Esophagus muscularis mucosa (tissue), 4 donors: ENCODE results near the gene PNRC2. TPM values are rescaled to one million over a fixed set of nuclear protein-coding genes. Genes with fewer than 3 reads are reported as not detected.

ENCODE experiments used
- DNase-seq: peaks from one replicate; pipeline ENCODE4 v3.0.0-alpha.2; 2017; ENCODE audit errors: extremely low spot score
- H3K27ac ChIP-seq, 4 donors: fragments of 200-600 bp; sonication (generic); replicated peaks in 1 of 4; 1 replicate in 3 of 4; 2 replicates in 1 of 4; pipeline ENCODE4 v1.5.1; 2016 to 2019; ENCODE audit warnings: mild to moderate bottlenecking in 1 of 4
- H3K27me3 ChIP-seq, 4 donors: fragments of 200-600 bp; sonication (generic); one replicate each; pipeline versions ENCODE4 v1.5.1 to v1.6.0; 2016 to 2019
- H3K36me3 ChIP-seq, 4 donors: fragments of 200-600 bp; sonication (generic); one replicate each; pipeline ENCODE4 v1.5.1; 2016 to 2019
- H3K4me1 ChIP-seq, 4 donors: fragments of 200-600 bp; sonication (generic); one replicate each; pipeline ENCODE4 v1.5.1; 2016 to 2019
- H3K4me3 ChIP-seq, 4 donors: fragments of 200-600 bp; sonication (generic); 1 replicate in 2 of 4; 2 replicates in 2 of 4; pipeline ENCODE4 v1.5.1; 2016 to 2019; ENCODE audit warnings: mild to moderate bottlenecking in 4 of 4, moderate library complexity in 1 of 4
- H3K9me3 ChIP-seq, 4 donors: fragments of 200-600 bp; sonication (generic); 1 replicate in 3 of 4; 2 replicates in 1 of 4; pipeline ENCODE4 v1.5.1; 2016 to 2019
- EP300 ChIP-seq: sonication (generic); formaldehyde crosslinking; IDR thresholded peaks from one replicate; pipeline ENCODE4 v1.6.1; 2017; ENCODE audit warnings: antibody characterized with exemption
- POLR2A ChIP-seq: fragments of 450-650 bp; IDR thresholded peaks from one replicate; pipeline ENCODE4 v1.6.1; 2017; ENCODE audit warnings: antibody characterized with exemption, moderate library complexity, mild to moderate bottlenecking, low read depth
- POLR2AphosphoS5 ChIP-seq, 2 donors: sonication (generic); formaldehyde crosslinking; IDR thresholded peaks; one replicate each; pipeline ENCODE4 v1.6.1; 2017; ENCODE audit warnings: antibody characterized with exemption in 2 of 2
- WGBS: methylation state at CpG from one replicate; pipeline ENCODE4 v1.1.5; 2018; 5-methylcytosine and 5-hydroxymethylcytosine counted together
- intact Hi-C: fragments of 100-400 bp; cut with DNase I; formaldehyde crosslinking; loops from one replicate; pipeline ENCODE4 v1.15.1; 2023
- total RNA-seq, 4 donors: library from RNA; depleted of rRNA; stranded (reverse); fragments of >200 nt; gene quantifications; one replicate each; pipeline versions ENCODE4 v1.1.0 to v1.2.1, GENCODE V29; 2016
- TF ChIP-seq, protein P1 (sequence below), 3 experiments: fragments of 200-600 bp in 2 of 3; fragments of 450-650 bp in 1 of 3; sonication (generic) in 2 of 3; IDR thresholded peaks; one replicate each; pipeline ENCODE4 v1.5.1; 2017 to 2019; ENCODE audit warnings: antibody characterized with exemption in 3 of 3, mild to moderate bottlenecking in 2 of 3, moderate library complexity in 1 of 3

The PNRC2 gene
- total RNA-seq, 4 donors from 2014 or later = 93.3 to 156 (median 138) TPM

DNA sequence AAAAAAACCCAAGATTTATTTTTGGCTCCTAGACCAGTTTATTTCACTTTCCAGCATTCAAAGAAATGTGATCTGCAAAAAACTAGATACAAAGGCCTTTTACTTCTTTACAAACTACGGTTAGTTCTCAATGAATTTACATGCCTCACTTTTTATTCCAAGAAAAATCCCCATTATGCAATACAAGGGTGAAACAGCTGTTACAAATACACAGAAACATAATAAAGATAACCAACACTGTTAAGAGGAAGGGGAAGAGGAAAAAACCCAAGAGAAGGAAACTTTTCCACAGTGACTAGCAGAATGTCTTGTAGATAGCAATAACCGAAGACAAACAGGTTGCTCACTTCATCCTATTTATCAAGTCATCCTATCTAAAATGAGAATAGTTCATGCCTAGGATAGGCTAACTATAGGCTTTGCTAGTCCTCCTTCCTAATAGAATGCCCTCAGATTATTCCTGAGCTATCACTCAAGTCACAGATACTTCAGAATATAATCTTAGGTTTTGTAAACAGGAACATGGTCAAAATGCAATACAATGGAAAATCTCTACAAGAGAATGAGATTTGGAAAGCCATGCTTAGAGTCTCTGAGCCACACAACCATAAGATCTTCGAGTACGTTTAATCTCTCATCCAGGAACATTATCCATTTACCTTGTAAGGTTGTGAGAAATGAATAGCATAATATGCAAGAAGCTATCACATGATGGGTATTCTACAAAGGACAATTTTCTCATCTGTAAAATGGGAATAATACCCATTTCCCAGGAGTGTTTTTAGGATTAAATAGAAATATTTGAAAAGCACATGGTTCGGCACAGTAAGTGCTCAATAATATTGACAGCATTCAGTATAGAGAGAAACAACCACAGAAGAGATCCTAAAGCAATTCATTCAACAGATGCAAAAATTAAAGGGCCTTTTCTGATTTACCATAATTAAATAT lies 5.4 kb downstream of the PNRC2 start:
- Histone ChIP-seq H3K9me3 (no peaks in the 10 kb centered on the region), H3K4me1 (peaks cover 31 to 41% (median 35%) of the 10 kb centered on the region in 4 donors), H3K27me3 (no peaks in the 10 kb centered on the region), H3K27ac (peak overlapping the region; percentile 25 to 67 (median 62)), H3K4me3 (no peak overlapping the region), H3K36me3 (peaks cover 13 to 62% (median 37%) of the 10 kb centered on the region in 4 donors)
- WGBS = 68% methylated on average over 5 of the region's 5 CpGs
- TF ChIP-seq POLR2A (no peak), EP300 (no peak), POLR2AphosphoS5 (IDR thresholded peaks at IDR 0.05) (no peak)
- TF ChIP-seq, protein P1, sequence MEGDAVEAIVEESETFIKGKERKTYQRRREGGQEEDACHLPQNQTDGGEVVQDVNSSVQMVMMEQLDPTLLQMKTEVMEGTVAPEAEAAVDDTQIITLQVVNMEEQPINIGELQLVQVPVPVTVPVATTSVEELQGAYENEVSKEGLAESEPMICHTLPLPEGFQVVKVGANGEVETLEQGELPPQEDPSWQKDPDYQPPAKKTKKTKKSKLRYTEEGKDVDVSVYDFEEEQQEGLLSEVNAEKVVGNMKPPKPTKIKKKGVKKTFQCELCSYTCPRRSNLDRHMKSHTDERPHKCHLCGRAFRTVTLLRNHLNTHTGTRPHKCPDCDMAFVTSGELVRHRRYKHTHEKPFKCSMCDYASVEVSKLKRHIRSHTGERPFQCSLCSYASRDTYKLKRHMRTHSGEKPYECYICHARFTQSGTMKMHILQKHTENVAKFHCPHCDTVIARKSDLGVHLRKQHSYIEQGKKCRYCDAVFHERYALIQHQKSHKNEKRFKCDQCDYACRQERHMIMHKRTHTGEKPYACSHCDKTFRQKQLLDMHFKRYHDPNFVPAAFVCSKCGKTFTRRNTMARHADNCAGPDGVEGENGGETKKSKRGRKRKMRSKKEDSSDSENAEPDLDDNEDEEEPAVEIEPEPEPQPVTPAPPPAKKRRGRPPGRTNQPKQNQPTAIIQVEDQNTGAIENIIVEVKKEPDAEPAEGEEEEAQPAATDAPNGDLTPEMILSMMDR (IDR thresholded peaks at IDR 0.05) = no peak
- DNase-seq = no peak
- intact Hi-C loops = no loop called here

DNA sequence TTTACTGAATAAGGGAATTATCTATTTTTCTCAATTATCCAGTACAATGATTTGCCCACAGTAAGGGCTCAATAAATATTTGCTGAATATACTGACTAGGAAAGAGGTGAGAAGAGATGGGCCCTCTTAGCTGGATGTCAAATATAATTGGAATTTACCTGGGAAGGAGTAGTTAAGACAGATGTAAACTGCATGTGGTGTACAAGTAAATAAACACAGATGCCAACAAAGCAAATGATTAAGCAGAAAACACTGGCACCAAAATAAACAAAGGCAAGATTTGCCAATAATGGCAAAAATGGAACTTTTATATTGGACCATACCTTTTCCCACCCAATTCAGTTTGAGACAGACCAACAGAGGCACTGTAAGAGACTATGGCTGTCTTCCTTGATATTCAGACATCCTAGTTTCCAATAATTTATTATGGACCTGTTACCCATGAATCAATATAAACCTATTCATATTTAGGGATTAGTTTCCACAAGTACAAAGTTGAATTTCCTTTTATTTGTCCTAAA lies 7.4 kb downstream of the PNRC2 start:
- Histone ChIP-seq H3K4me1 (peaks cover 22 to 28% (median 26%) of the 10 kb centered on the region in 4 donors), H3K27ac (peak overlapping the region in 2 of 4 donors; percentile 1 to 18), H3K4me3 (no peak overlapping the region), H3K36me3 (peaks cover 18 to 70% (median 54%) of the 10 kb centered on the region in 4 donors), H3K27me3 (no peaks in the 10 kb centered on the region), H3K9me3 (no peaks in the 10 kb centered on the region)
- intact Hi-C loops = no loop called here
- TF ChIP-seq EP300 = no peak
- TF ChIP-seq, protein P1 (IDR thresholded peaks at IDR 0.05) = no peak
- TF ChIP-seq POLR2A = no peak
- TF ChIP-seq POLR2AphosphoS5 (IDR thresholded peaks at IDR 0.05) = no peak
- DNase-seq = no peak

DNA sequence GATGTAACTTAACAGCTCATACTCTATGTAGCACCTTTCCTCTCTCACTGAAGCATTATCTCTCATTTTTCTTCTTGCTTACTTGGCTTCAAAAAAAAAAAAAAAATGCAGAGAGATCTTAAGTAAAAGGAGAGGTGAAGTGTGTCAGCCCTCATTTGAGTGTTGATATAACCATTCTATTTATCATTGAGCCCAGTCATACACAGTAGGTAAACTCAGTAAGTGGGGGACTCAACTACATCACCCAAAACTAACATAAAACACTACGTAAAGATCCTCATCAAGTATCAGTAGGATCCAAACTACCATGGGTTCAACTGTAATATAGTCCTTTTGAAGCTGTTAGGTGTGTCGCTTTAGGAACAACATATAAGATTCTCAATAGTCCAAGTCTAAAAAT lies 8.2 kb downstream of the PNRC2 start:
- Histone ChIP-seq H3K4me1 (peaks cover 22 to 27% (median 26%) of the 10 kb centered on the region in 4 donors), H3K4me3 (no peak overlapping the region), H3K27ac (no peak overlapping the region), H3K9me3 (no peaks in the 10 kb centered on the region), H3K27me3 (no peaks in the 10 kb centered on the region), H3K36me3 (peaks cover 18 to 74% (median 58%) of the 10 kb centered on the region in 4 donors)
- TF ChIP-seq, protein P1 (IDR thresholded peaks at IDR 0.05) = no peak
- no peak for TF ChIP-seq EP300
- TF ChIP-seq POLR2AphosphoS5 (IDR thresholded peaks at IDR 0.05) = no peak
- TF ChIP-seq POLR2A = no peak
- 62% methylated on average over 2 of the region's 2 CpGs for WGBS
- intact Hi-C loops = no loop called here
- no peak for DNase-seq

DNA sequence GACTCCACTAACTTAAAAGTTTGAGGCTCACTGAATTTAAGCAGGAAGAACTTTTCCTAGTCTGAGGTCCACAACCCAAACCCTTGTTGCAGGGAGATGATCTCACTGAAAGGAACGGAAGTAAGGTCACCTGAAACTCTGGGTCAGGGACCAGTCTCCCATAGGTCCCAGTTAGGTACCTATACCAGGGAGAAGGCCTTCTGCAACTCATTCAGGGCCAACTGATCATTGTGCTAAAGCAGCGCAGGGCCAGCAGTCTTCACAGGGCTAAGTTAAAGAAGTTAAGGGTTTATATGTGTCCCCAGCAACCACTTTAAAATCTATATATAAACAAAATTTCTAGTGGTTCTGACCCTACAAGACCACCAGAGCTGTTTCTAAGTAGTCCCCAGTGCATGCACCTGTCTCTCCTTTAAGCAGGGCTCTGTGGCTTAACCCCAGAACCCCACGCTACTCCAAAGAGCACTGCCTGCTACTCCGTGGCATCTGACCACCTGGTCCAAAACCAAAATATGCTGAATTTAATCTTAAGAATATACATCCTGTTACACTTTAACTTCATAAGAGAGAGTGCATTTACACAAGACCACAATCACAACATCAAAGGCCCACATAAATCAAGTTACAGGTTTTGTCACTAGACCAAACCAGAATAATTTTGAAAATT lies 17.7 kb downstream of the PNRC2 start:
- Histone ChIP-seq H3K9me3 (no peaks in the 10 kb centered on the region), H3K4me3 (peak overlapping the region in 3 of 4 donors; percentile 7 to 25 (median 16)), H3K27me3 (no peaks in the 10 kb centered on the region), H3K27ac (peak overlapping the region; percentile 20 to 96 (median 45)), H3K4me1 (peaks cover 37 to 75% (median 64%) of the 10 kb centered on the region in 4 donors), H3K36me3 (peaks cover 0 to 22% (median 11%) of the 10 kb centered on the region in 4 donors)
- no peak for TF ChIP-seq EP300
- TF ChIP-seq, protein P1 (IDR thresholded peaks at IDR 0.05) = no peak
- WGBS = 61% methylated on average over 4 of the region's 4 CpGs
- intact Hi-C loops = no loop called here
- DNase-seq = no peak
